OCI-LY7 (cell line): ENCODE data around the gene KCNA2. TPM values are rescaled to one million over a fixed set of nuclear protein-coding genes. Genes with fewer than 3 reads are reported as not detected.

Experiments
- BruUV-seq: library from RNA; stranded (reverse); fragments of 400-500 nt; replicated peaks from 2 replicates; lab custom pipeline; 2021; lab: Mats Ljungman, UMichigan
- CTCF ChIA-PET: fragments of 300-600 bp; sonication (Branson Sonifier 250); formaldehyde crosslinking; loops from one replicate; lab custom pipeline; 2022; ENCODE audit warnings: antibody characterized with exemption; ENCODE audit not compliant: unreplicated experiment; lab: Charles Lee
- POLR2A ChIA-PET: fragments of 300-600 bp; sonication (Branson Sonifier 250); formaldehyde crosslinking; loops from one replicate; lab custom pipeline; 2022; ENCODE audit warnings: antibody characterized with exemption; lab: Charles Lee
- DNase-seq: peaks from one replicate; pipeline ENCODE4 v3.0.0-alpha.2; 2015; ENCODE audit warnings: low spot score
- H2AFZ ChIP-seq: fragments of 200-600 bp; sonication (generic), shearing (Covaris generic); 2 replicates; pipeline ENCODE4 v1.6.1; 2014; ENCODE audit warnings: mild to moderate bottlenecking, antibody characterized with exemption, low read length, moderate library complexity
- H3K27ac ChIP-seq: fragments of 200-600 bp; sonication (generic); 2 replicates; pipeline ENCODE4 v1.5.1; 2014; ENCODE audit warnings: mixed run types, low read depth, mild to moderate bottlenecking, moderate library complexity, low read length, inconsistent platforms; ENCODE audit not compliant: poor library complexity, severe bottlenecking
- H3K36me3 ChIP-seq: fragments of 200-600 bp; sonication (generic); 2 replicates; pipeline ENCODE4 v1.6.1; 2014; ENCODE audit warnings: mild to moderate bottlenecking, antibody characterized with exemption, low read length, moderate library complexity, mixed read lengths; ENCODE audit not compliant: insufficient read depth
- H3K4me1 ChIP-seq: fragments of 200-600 bp; sonication (generic); 2 replicates; pipeline ENCODE4 v1.5.1; 2014; ENCODE audit warnings: mild to moderate bottlenecking, low read length; ENCODE audit not compliant: insufficient read depth, poor library complexity, severe bottlenecking
- H3K4me2 ChIP-seq: fragments of 200-600 bp; sonication (generic); 2 replicates; pipeline ENCODE4 v1.6.1; 2014; ENCODE audit warnings: mild to moderate bottlenecking, low read length
- H3K4me3 ChIP-seq: fragments of 200-600 bp; sonication (generic); 2 replicates; pipeline ENCODE4 v1.5.1; 2014; ENCODE audit warnings: mild to moderate bottlenecking, low read depth, low read length; ENCODE audit not compliant: poor library complexity, severe bottlenecking
- H3K79me2 ChIP-seq: fragments of 200-600 bp; sonication (generic); 2 replicates; pipeline ENCODE4 v1.6.1; 2016; ENCODE audit warnings: low read depth, mild to moderate bottlenecking, low read length, moderate library complexity, mixed read lengths; ENCODE audit not compliant: insufficient read depth
- H3K9me2 ChIP-seq: fragments of 200-600 bp; sonication (generic); 2 replicates; pipeline ENCODE4 v1.6.1; 2016; ENCODE audit warnings: mild to moderate bottlenecking, low read length, mixed read lengths; ENCODE audit not compliant: insufficient read depth
- H3K9me3 ChIP-seq: fragments of 200-600 bp; sonication (generic); 2 replicates; pipeline ENCODE4 v1.6.1; 2014; ENCODE audit warnings: mild to moderate bottlenecking, mixed run types, low read length, mixed read lengths
- H4K20me1 ChIP-seq: fragments of 200-600 bp; sonication (generic); 2 replicates; pipeline ENCODE4 v1.6.1; 2014; ENCODE audit warnings: mild to moderate bottlenecking, antibody characterized with exemption, low read length, moderate library complexity, mixed read lengths; ENCODE audit not compliant: insufficient read depth
- EZH2phosphoT487 ChIP-seq: fragments of 200-600 bp; sonication (generic); IDR thresholded peaks from 2 replicates; pipeline ENCODE4 v1.6.1; 2018; ENCODE audit warnings: low read depth, borderline replicate concordance, mild to moderate bottlenecking, mixed run types, antibody characterized with exemption, low read length, moderate library complexity, mixed read lengths
- intact Hi-C: fragments of 100-400 bp; cut with micrococcal nuclease; formaldehyde crosslinking; loops from one replicate; pipeline ENCODE4 v1.10.0; 2022; ENCODE audit not compliant: unreplicated experiment
- total RNA-seq, 2 experiments: library from RNA; depleted of rRNA in 1 of 2; stranded (reverse); fragments of >200 nt in 1 of 2; shearing (Covaris generic) in 1 of 2; gene quantifications; 2 replicates each; pipeline ENCODE4 v1.2.3, GENCODE V29; 2014 to 2022
- TF ChIP-seq, protein P1 (sequence below): fragments of 200-600 bp; sonication (generic); conservative IDR thresholded peaks from 2 replicates; pipeline ENCODE4 v1.5.1; 2014; ENCODE audit warnings: mild to moderate bottlenecking, antibody characterized with exemption, low read length, moderate library complexity, mixed read lengths

The KCNA2 gene
- total RNA-seq, 2 experiments from 2014 or later, result 0.22 to 2.3 TPM

DNA sequence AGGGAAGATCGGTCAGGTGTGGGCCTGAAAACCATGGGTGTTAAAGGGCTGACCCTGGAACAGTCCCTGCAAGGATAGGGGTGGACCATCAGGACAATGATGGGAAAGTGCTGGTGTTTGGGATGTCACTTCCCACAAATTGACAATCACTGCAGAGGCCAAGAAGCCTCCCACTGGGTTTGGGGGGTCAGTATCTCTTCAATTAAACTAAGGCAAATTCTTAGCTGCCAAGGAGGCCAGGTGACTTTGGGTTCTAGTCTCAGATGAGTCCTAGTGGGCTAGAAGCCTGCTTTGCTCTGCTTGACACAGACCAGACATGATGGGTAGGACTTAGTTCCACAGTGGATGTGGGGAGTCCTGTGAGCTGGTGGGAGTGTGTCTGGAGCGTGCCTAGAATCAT lies 29.3 kb upstream of the KCNA2 start:
- POLR2A ChIA-PET, result interaction anchor here (0.7 to 7.5 kb wide), 14 partner anchors 13 to 771 kb away, joined by 3 to 86 read pairs (median 7); no protein-coding TSS in a partner anchor
- intact Hi-C loops, result loop anchor here (10.0 kb wide), 1 partner anchor 1119 kb away; the partner anchor contains the start of gene DDX20
- peak overlapping the region; percentile 71 for H3K4me2 ChIP-seq
- H3K9me2 ChIP-seq, result no peaks in the 10 kb centered on the region
- no peaks in the 10 kb centered on the region for H3K36me3 ChIP-seq
- no peaks in the 10 kb centered on the region for H3K79me2 ChIP-seq
- no peak for DNase-seq
- no peaks in the 10 kb centered on the region for H3K9me3 ChIP-seq
- peak overlapping the region; percentile 3; the same call in 1 of the 2 replicates for H2AFZ ChIP-seq
- H3K27ac ChIP-seq, result peak overlapping the region; percentile 94
- no TSS peak for BruUV-seq
- CTCF ChIA-PET, result interaction anchor here (0.6 to 1.8 kb wide), 4 partner anchors 16 to 238 kb away, joined by 3 to 7 read pairs (median 4); no protein-coding TSS in a partner anchor
- peak overlapping the region; percentile 56 for H3K4me3 ChIP-seq
- TF ChIP-seq, protein P1, sequence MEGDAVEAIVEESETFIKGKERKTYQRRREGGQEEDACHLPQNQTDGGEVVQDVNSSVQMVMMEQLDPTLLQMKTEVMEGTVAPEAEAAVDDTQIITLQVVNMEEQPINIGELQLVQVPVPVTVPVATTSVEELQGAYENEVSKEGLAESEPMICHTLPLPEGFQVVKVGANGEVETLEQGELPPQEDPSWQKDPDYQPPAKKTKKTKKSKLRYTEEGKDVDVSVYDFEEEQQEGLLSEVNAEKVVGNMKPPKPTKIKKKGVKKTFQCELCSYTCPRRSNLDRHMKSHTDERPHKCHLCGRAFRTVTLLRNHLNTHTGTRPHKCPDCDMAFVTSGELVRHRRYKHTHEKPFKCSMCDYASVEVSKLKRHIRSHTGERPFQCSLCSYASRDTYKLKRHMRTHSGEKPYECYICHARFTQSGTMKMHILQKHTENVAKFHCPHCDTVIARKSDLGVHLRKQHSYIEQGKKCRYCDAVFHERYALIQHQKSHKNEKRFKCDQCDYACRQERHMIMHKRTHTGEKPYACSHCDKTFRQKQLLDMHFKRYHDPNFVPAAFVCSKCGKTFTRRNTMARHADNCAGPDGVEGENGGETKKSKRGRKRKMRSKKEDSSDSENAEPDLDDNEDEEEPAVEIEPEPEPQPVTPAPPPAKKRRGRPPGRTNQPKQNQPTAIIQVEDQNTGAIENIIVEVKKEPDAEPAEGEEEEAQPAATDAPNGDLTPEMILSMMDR, result no peak
- no peak for TF ChIP-seq EZH2phosphoT487
- peaks cover 92% of the 10 kb centered on the region for H3K4me1 ChIP-seq
- H4K20me1 ChIP-seq, result no peaks in the 10 kb centered on the region

DNA sequence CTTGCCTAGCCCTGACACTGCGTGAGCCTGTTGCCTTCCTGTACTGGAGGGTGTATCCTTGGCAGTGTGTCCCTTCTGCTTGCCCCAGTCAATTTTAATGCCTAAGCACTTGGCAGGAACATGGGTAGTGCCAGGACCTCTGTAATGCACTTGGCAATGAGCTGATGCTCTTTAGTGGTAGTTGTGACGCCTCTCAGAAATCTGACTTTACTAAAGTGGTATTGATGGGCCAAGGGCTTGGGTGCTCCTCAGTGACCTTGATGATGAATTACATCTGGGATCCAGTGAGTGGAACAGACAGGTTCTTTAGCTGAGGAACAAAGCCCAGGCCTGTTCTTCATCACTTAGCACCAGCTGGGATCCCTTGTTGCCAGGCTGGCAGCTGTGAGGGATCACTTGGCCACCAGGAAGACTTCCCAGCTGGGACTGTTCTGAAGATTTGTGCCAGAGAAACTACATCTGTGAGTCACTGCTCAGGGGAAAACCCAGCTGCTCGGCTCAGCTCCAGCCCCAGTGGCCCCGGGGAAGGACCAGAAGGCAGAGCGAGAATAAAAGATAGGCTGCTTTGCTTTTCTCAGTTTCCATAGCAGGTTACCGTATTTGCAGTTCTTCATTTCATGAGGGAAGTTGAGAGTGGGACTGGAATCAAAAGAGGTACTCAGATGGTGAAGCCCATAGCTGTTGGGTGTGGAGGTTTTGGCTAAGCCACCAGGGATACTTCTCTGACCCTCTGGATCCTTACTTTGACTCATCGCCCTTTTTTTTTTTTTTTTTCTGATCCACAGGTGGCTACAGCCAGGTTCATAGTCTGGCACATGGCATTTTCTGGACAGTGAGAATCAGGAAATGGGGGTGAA lies 28.5 kb upstream of the KCNA2 start:
- BruUV-seq, result no TSS peak
- H3K4me3 ChIP-seq, result peak overlapping the region; percentile 56
- no peak for TF ChIP-seq EZH2phosphoT487
- TF ChIP-seq, protein P1, result no peak
- POLR2A ChIA-PET, result interaction anchor here (0.6 to 7.5 kb wide), 19 partner anchors 12 to 985 kb away, joined by 3 to 86 read pairs (median 5); partner anchors contain the start of gene CD53
- H3K9me3 ChIP-seq, result no peaks in the 10 kb centered on the region
- CTCF ChIA-PET, result interaction anchor here (0.8 to 1.3 kb wide), 2 partner anchors 15 to 39 kb away, joined by 3 to 5 read pairs; no protein-coding TSS in a partner anchor
- intact Hi-C loops, result loop anchor here (5.0 to 10.0 kb wide), 2 partner anchors 583 to 1120 kb away; partner anchors contain the start of gene DDX20
- H3K4me2 ChIP-seq, result peak overlapping the region; percentile 71
- DNase-seq, result peak; percentile 82
- no peaks in the 10 kb centered on the region for H3K9me2 ChIP-seq
- no peaks in the 10 kb centered on the region for H3K36me3 ChIP-seq
- H3K79me2 ChIP-seq, result no peaks in the 10 kb centered on the region
- H2AFZ ChIP-seq, result peak overlapping the region; percentile 3; the same call in 1 of the 2 replicates
- H3K27ac ChIP-seq, result peak overlapping the region; percentile 94
- H4K20me1 ChIP-seq, result no peaks in the 10 kb centered on the region
- peaks cover 95% of the 10 kb centered on the region for H3K4me1 ChIP-seq
